HG03060 (cell line): Measurements from ENCODE around the gene EDEM1.

Source experiments
- ATAC-seq: cut with Tn5 transposase; IDR thresholded peaks from one replicate; pipeline ENCODE4 v1.9.1; 2021; ENCODE audit warnings: low read depth, moderate number of reproducible peaks; ENCODE audit not compliant: unreplicated experiment

Gene EDEM1

GRCh38 chr3:5264093-5264600, 76.6 kb downstream of the EDEM1 start:
- no peak for ATAC-seq

- no peak for ATAC-seq
Measured at GRCh38 chr3:5264896-5265770, 77.6 kb downstream of the EDEM1 start.

DNA sequence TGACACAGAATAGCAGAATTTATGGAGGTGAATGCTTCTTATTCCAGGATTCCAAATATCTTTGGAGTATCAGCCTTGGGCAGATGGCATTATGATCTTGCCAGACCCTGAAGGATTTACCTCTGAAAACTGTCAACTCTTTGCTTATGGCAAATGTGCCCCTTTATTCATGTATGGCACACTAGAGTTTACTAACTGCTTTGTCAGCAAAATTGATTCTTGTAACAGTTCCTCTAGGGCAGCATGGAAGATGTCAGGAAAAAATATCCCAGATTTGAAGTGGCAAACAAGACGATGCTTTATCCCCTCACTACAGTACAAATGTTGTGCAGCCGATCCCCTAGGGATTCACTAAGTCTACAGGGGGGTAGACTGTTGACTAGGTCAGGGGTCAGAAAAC, 79.7 kb downstream of the EDEM1 start:
- ATAC-seq, result no peak

GRCh38 chr3:5267889-5268288, 80.4 kb downstream of the EDEM1 start:
- ATAC-seq, result no peak
